HG02610 (cell line): Measurements from ENCODE around the gene CCM2.

Source experiments
- ATAC-seq: cut with Tn5 transposase; IDR thresholded peaks from one replicate; pipeline ENCODE4 v1.9.1; 2021; ENCODE audit warnings: mild to moderate bottlenecking, moderate library complexity; ENCODE audit not compliant: unreplicated experiment

The CCM2 gene

DNA sequence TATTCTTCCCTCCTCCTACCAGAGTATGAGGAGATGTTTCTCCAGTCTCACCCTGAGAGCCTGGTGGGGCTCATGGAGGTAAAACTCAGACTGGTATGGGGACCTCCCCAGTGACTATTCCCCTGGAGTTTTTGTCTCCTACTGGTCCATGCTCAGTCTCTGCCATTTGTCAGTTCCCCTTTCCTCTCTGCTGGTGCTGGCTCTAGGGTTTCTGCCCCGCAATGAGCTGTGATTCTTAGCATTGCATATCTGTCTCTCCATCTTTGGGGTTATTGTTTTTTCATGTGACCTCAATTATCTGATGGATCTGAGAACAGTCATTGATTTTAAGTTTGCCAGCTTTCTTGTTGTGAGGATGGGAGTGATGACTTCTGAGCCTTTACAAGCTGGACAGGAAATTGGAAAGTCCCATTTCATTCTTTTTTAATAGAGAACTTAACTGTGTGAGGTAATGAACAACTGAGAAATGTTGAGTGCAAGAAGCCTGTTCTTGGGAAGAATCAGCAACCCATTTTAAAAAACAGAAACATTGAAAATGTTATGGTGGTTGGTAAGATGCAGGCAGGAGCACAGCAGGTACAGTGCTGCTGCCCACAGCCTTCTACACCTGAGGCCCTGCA, 61.9 kb downstream of the CCM2 start:
- ATAC-seq = no peak

DNA sequence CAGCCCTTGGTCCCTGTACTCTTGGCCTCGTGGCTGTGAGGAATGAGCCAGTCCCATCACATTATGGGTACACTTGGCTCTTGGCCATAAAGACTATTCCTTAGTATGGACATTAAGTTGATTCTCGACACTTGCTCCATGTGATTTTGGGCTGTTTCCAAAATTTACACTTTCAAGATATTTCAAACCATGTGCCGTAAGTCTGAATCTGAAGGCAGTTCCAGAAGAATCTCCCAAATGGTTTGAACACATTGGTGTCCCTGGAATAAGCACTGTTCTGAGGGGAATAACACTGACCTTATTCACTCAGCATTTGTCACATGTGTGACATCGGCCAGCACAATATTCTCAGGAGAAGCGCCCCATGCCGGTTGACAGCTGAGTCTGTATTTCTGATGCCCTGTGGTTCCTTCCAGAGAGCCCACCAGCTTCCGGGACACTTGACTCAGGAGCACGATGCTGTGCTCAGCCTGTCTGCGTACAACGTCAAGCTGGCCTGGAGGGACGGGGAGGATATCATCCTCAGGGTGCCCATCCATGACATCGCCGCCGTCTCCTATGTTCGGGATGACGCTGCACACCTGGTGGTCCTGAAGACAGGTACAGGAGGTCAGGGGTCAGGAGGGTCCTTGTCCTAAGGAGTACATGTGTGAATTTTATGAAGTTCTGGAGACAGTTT, 64.2 kb downstream of the CCM2 start:
- ATAC-seq = no peak

DNA sequence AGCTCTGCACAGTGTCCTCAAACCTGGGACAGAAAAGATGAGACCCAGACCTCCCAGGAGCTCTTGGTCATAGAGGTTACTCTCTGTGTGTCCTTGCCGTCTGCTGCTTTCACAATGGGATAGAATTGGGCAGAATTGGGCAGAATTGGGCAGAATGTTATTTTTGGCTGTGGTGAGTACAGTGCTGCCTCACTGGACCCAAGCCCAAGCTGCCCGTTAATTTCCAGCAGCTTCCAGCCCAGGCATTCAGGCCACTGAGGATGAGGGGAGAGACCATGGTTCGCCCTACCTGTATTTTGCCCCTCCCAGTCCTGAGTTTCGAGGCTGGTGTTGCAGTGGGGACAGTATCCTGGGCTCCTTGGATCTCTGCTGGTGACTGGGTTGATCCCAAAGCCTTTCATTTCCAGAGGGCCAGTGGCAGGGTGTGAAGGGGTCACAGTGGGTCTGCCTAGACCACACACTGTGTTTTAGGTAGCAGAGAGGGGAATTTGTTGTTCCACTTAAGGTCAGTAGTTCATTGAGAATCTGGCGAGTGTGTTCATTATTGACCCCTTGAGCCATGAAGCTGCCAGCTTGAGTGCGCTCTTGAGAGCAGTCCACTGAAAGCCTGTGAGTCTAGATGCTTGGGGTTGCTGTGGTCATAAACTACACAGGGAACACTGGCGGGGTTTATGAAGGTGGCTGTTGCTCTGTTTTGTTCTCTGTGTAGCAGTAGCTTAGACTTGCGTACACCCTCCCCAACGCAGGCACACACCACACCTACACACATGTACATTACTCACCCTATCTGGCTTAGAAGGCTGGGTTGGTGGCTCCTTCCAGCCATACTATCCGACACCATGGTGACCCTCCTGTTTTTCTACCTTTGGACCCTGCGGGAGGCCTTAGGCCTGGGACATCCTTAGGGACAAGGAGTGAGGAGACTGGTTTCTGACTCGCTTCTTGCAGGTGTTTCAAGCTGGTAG, 65.3 kb downstream of the CCM2 start:
- no peak for ATAC-seq

DNA sequence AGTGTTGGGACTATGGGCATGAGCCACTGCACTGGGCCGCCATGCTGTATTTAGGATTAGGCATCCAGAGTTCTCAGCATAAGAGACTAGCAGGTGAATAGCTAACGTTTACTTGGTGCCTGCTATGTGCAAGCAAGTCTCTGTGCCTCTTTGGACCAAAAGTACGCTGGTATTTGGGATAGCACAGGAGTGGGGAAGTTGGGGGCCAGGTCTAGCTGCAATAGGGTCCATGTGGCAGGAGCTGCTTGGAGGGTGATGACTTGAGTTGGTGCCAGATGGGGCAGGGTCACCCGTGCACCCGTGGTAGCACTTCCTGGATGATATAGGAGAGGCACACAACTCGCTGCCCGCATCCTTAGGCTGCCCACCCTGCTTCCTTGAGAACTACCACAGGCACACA, 66.4 kb downstream of the CCM2 start:
- ATAC-seq = no peak

DNA sequence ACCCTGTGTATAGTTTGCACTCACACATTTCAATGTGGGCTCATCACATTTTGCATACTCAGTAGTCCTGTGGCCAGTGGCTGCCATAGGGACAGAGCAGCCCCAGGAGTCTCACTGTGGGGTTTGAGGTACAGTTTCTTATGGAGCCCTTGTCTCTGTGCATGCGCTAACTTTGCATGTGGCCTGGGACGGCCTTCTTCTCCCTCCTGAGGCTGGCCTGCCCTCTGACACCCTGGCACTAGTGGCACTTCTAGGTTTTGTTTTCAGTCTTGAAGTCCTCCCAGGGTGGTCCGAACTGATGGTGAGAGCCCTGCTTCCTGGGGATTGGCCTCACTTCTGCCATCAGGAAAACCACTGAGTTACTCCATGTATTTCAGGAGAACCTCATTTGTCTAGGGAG, 67.6 kb downstream of the CCM2 start:
- no peak for ATAC-seq

DNA sequence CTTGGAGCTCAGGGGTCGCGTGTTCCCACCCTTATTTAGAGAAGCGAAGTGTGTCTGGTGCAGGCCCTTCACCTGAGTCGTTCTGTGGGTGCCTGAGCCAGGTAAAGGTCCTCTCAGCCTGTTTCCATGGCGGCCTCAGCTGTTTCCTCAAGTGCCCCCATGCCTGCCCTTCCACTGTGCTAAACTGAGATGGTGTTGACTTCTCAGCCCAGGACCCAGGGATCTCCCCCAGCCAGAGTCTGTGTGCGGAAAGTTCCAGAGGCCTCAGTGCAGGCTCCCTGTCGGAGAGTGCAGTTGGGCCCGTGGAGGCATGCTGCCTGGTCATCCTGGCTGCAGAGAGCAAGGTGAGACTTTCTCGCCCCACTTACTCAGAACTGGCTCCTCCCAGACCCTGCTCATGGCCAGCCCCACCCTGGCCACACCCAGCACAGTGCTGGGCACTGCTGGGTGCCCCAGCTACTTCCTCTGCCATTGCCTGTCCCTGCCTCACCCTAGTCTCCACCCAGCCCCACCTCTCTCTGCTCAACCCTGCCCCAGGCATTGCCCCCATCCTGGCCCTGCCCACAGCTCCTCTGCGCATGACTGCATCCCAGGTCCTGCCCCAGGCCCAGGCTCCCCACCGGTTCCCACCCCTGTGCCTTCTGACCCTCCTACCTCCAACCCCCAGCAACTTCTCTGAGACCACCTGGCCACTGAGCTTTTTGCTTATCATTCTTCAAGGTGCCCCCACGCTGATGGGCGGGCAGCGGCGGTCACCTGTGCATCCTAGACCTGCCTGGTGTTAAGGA, 68.4 kb downstream of the CCM2 start:
- no peak for ATAC-seq

DNA sequence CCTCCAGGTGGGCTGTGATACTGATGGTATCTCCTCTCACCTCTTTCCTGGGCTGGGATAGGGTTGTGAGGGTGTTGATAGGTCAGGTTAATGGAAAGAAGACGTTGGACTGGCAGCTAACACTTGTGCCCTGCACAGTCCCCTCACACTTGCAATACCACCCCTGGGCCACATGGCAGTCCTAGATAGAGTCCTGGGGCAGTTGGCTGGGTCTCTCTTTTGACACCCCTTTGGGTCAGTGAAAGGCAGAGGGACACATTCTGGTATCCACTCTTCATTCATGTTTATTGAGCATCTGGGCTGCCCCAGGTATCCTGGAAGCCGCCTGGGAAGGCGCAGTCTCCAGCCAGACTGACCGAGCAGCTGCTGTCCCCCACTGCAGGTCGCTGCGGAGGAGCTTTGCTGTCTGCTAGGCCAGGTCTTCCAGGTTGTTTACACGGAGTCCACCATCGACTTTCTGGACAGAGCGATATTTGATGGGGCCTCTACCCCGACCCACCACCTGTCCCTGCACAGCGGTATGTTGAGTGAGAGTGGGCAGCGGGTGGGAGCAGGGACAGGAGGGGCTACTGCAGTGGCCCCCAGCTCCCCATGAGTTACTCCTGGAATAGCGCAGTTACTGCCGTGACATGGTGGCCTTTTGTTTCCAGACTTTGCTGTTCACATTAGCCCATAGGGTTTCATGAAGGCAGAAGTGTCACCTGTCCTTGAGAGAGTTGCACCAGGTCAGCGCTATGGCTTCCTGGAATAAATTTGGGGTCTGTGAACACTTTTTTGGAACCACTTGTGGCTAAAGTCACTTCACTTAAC, 69.6 kb downstream of the CCM2 start:
- no peak for ATAC-seq

DNA sequence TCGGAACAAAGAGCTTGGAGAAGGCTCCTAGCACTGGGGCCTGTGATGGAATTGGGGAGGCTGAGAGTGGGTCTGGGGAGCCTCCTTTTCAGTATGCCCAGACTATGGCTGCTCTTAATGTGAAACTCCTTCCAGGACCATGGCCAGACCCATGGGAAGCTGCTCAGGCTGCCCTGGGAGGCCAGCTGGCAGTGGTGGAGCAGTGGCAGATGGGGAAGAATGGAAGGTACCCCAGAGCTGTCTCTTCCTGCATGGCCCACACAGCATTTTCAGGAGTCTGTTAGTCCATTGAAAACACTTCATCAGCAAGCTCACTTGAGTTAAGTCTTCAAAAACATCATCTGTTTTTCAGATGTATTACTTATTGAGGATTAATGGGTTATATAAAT, 70.2 kb downstream of the CCM2 start:
- ATAC-seq = no peak

DNA sequence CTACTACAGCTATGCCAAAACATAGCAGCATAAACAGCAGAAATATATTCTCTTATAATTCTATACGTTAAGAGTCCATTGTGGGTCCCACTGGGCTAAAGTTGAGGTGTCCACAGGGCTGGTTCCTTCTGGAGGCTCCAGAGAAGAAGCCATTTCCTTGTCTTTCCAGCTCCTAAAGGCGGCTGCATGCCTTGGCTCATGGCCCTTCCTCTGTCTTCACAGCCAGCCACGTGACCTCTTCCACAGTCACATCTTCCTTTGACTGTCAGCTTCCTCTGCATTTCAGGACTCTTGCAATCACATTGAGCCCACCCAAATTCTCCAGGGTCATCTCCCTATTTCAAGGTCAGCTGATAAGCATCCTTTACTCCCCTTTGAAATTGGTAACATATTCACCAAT, 71.5 kb downstream of the CCM2 start:
- no peak for ATAC-seq

DNA sequence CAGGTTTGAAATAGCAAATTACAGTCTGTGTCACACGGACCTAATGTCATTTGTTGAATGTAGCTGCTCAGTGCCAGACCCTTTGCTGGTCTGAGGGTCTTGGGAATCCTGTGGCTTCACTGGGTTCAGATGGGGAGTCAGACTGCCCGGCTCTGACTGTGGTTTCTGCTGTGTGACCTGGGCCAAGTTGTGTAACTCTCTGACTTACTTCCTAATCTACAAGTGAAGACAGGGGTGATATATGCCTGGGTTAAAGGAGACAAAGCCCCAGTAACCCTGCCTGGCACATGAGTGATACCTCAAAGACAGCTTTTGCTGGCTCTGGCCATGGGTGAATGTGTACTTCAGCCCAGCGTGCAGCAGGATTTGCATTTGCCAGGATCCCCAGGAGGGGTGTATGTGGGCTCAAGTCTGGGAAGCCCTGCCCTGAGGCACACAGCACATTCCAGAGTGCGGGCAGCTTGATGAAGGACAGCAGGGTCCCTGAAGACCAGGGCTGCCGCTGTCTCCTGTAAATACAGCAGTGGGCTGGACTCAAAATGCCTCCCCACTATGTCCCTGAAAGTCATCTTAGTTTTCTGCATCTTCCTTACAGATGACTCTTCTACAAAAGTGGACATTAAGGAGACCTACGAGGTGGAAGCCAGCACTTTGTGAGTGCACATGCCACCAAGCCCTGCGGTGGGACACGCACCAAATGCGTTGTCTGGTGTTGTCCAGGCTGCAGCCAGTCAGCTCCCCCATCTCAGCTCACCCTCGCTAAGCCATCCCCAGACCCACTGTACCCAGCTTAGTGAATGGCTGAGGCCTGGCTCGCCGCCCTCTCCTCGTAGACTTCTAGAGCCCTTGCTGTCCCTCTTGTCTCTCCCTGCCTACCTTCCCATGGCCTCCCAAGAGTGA, 72.4 kb downstream of the CCM2 start:
- no peak for ATAC-seq

DNA sequence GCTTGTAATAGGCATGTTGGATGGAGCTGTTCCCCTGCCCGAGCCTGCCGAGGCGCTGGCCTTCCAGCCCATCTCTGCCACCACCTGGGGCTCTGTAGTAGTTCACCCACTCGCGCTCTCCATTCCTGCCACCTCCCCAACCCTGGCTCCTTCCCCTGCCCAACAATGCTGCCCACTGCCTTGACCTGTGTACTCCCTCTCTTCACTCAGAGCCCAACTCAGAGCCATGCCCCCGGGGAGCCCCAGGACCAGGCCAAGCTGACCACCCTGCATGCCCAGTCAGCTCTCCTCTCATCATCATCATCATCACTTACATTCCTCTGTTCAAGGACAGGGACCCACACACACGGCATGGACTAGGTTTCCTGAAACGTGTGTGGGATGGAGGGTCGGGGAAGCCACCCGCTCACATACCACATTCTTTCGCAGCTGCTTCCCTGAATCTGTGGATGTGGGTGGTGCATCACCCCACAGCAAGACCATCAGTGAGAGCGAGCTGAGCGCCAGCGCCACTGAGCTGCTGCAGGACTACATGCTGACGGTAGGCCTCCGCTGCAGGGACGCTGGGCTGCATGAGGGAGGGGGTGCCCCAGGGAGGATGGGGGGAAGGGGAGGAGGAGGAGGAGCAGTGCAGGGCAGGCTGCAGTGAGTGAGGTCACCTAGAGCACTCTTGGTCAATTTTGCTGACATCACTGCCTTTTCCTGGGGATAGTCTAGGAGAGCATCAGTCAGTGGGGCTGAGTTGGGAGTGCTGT, 73.2 kb downstream of the CCM2 start:
- no peak for ATAC-seq

DNA sequence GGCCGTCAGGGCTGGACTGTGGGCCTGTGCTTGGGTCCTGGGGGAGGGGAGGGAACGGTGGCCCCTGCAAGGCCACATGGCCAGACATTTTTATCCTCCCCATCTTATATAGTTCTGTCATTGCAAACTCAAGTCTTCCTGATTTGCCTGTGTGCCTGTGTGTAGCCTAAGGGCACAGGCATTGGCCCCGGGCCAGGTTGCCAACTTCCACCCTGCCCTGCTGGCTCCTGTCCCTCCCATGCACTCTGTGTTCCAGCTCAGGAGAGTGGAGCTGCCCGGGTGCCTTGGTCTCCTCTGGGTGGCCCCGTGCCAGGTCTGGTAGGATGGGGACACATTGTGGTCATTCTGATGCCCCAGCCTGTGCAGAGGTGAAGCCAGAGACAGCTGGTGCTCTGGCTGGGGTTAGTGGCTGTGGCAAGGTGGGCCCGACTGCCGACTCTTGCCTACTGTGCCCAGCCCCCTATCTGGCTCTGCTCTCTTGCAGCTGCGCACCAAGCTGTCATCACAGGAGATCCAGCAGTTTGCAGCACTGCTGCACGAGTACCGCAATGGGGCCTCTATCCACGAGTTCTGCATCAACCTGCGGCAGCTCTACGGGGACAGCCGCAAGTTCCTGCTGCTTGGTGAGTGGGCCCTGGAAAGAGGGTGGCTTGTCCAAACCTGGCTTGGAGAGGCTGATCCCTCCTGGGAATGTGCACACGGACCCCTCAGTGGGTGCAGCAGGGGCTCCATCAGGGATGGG, 74.0 kb downstream of the CCM2 start:
- no peak for ATAC-seq

DNA sequence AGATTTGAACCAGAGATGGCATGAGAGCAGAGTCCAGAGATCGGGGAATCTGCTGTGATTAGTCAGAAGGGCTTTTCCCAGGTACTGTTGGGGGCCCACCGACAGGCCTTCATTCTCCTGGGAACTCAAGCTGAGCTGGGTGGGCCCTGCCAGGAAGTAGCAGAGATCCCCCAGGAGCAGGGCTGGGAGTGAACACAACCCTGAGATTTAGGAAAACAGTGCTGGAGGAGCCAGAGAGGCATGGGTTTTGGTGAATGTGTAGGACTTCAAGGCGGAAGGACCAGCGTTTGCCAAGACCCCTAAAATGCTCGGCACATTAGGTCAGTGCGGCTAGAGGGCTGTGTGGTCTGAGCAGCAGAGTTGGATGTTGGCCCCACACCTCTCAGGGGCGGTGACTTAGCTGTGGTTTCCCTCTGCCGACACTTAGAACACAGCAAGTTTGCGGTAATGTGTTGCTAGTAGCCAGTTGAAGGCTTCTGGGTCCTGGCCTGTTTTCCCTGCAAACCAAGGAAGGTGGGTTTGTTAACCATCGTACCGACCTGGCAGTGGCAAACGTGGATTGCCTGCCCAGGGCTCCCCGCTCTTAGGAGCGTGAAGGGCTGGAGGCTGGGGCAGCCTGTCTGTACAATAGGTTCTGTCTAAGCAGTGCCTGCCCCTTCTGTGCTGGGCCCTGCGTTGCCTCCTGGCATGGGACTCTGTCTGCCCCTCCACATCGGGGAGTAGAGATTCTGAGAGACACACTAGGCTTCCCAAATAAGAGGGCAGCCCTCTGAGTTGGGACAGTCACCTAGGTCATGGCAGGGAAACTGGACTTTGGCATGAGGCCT, 74.7 kb downstream of the CCM2 start:
- no peak for ATAC-seq

DNA sequence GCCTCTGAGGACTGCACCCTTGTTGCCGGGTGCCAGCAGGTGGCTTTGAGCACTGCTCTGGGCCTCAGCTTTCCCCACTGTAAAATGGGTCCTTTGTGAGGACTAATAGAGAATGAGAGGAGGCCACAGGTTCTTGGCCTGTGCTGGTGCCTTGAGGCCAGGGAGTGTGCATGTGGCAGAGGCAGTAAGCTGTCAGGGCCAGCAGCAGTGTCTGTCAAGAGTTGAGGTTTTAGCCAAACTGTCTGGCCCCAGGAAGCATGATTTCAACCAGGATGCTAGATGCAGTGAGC, 75.3 kb downstream of the CCM2 start:
- no peak for ATAC-seq

DNA sequence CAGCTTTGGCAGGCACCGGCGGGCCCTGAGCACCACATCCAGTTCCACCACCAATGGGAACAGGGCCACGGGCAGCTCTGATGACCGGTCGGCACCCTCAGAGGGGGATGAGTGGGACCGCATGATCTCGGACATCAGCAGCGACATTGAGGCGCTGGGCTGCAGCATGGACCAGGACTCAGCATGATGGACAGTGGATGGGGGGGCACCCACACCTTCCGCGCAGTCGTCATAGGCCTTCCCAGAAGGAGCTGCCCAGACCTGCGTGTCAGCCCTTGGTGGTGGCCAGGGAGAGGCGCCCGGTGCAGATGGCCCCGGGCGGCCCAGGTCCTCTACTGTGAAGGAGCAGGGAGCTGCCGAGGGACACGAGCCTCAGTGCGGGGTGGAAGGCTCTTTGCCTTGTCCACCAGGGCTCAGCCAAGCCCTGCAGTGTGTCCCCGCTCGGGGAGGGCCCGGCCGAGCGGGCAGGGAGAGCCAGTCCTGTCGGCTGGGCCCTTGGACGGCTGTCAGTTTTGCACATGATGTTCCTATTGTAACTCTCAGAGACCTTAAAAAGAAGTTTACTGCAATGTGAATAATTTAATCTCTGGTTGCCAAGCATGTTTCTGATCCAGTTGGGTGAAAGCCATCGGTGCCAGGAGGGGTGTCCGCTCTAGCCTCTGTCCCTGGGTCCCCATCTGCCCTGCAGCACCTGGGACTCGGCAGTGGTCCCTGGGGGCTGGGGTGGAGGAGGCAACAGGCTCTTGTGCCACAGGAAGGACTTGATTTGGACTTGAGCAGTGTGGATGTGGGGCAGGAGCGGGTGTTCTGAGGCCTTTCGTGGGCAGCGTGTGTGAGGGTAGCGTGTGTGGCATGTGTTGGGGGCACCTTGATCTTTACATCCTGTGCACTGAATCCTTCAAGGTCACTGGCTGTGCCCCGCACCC, 76.1 kb downstream of the CCM2 start:
- no peak for ATAC-seq

DNA sequence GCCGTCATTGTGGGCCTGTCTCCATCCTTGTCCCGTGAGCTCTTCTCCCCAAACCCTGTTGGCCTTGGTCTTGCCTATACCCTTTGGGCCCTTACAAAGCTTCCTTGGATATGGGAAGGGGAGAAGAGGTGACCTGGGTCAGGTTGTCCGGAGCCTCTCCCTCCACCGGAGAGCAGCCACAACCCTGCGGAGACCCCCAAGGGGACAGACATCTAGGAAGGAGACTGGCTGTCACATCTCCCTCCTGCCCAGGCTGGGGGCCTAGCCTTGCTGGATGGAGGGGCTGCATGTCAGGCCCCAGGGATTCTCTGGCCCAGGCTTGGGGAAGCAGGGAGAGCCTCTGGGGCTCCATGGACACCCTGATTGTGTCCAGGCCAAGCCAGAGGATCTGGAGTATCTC, 76.9 kb downstream of the CCM2 start:
- ATAC-seq = no peak
